Effector CD8-positive, alpha-beta T cell (primary cell): Measurements from ENCODE around the gene ACOT9.
"Not testable (repeated sequence)": the region's sequence is repeated elsewhere in the genome, so short reads cannot be mapped to it uniquely, and the experiment has no call there.

Experiments
- DNase-seq: peaks from one replicate; lab custom pipeline; 2025; lab: John Stamatoyannopoulos, UW

ACOT9 gene

DNA sequence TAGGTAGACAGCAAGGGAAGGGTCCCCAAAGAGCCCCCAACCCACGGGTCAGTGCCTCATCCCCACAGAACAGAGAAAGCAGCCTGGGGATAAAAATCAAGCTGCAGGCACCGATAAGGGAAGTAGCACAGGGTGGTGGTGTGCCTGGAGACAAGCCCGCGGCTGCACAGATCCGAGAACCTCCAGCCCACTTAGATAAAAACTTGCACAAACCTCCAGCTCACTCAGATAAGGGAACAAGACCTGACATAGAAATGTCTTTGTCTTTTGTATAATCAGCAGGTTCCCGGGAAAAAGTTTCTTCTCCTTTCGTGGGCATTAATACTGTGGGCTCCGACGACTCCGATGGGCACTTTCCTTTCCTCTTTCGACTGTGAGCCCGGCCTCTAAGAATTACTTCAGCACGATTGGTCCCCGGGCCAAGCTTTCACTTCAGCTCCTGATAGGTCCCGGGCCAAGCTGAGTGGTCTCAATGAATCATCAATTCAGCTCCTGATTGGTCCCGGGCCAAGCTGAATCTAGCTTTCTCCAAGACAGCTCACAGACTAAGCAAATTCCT lies 43.4 kb downstream of the ACOT9 start:
- no peak for DNase-seq

DNA sequence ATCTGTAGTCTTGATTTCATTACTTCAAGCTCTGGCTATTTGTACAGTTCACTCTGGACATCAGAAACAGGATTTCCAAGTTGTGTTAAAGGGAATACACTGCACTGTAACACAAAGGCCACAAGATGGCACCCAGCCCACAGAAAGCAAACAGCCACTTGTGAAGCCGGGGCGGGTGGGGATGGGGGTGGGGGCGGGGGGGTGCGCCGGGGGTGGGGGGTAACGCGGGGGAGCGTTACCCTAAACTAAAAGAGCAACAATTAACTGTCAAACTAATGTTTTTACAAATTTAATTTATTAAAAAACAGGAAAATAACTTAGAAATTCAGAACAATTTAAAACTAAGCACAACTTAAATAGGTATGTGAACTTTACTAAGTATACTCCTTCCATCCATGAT lies 48.5 kb downstream of the ACOT9 start:
- DNase-seq: peak; percentile 2

DNA sequence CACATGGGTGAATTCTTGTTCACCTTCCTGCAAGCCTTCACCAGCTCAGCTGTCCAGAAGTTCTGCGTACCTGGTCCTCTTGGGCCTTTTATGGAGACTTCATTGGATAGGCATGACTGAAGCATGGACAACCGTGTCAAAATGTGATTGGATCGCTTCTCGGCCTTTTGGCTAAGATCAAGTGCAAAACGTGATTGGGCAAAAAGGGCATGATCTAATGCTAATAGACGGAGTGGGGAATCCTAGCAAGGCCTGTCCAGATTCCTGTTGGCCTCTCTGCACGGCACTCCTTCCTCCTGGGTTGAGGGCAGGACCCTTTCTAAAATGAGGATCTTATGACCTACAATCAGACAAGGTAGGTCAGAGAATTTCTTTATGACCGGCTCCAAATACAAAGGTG lies 50.9 kb downstream of the ACOT9 start:
- DNase-seq: no peak

DNA sequence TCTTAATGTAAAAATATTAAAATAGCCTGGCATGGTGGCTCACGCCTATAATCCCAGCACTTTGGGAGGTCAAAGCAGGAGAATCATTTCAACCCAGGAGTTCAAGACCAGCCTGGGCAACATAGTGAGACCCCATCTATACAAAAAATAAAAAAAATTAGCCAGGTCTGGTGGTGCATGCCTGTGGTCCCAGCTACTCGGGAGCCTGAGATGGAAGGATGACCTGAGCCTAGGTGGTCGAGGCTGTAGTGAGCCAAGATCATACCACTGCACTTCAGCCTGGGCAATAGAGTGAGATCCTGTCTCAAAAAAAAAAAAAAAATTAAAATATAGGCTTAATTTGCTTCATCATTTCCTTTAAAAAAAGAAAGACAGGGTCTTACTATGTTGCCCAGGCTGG lies 66.6 kb downstream of the ACOT9 start:
- not testable (repeated sequence) for DNase-seq

DNA sequence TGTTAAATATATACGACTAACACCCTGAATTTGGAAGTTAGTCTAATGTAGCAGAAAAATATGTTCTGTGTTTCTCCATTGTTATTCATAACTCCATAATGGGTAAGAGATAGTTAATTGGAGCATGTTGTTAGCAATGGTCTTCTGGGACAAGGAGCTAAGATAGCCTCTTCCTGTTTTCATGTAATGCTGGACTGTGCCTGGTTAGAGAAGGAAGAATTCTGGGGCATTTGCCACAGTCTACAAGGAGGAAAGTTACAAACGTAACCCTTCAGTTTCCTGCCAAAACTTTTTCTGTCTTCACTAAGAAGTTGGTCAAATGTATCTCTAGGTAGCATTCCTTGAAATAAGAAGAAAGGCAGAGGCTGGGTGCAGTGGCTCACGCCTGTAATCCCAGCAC lies 70.0 kb downstream of the ACOT9 start:
- DNase-seq: no peak

DNA sequence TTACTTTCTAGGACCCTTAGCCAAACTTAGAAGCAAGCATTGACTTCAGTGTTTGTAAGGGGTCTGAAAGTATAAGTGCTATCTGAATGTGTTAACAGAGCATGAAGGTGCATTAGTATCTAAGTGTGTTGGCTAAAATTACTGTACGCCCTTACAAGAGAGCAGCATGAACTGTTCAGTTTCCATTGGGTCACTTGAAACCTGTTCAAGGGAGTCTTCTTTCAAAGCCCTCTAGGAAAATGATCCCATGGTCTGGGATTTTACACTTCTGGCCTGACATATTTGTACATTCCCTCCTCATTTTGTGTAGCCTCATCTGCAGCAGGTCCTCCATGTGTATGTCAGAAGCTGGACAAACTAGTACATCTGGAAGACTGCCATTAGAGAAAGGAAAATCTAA lies 72.5 kb downstream of the ACOT9 start:
- no peak for DNase-seq

DNA sequence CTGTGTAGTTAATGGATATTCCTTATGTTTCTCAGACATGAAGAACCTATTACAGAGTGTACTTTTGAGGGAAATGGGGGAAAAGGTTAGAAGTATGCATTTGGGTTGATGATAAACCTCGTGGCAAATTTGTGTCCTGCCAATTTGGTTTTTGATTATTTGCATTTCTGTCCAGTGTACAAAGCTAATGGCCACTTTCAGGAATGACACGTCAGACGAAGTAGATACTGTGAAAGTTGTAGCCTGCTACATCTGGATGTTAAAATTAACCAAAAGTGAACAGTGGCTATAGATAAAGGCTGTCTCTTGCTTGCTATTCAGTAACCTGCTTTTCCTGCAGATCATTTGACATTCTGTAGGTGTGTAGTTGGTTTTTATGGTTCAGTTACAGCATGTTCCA lies 74.7 kb downstream of the ACOT9 start:
- no peak for DNase-seq

DNA sequence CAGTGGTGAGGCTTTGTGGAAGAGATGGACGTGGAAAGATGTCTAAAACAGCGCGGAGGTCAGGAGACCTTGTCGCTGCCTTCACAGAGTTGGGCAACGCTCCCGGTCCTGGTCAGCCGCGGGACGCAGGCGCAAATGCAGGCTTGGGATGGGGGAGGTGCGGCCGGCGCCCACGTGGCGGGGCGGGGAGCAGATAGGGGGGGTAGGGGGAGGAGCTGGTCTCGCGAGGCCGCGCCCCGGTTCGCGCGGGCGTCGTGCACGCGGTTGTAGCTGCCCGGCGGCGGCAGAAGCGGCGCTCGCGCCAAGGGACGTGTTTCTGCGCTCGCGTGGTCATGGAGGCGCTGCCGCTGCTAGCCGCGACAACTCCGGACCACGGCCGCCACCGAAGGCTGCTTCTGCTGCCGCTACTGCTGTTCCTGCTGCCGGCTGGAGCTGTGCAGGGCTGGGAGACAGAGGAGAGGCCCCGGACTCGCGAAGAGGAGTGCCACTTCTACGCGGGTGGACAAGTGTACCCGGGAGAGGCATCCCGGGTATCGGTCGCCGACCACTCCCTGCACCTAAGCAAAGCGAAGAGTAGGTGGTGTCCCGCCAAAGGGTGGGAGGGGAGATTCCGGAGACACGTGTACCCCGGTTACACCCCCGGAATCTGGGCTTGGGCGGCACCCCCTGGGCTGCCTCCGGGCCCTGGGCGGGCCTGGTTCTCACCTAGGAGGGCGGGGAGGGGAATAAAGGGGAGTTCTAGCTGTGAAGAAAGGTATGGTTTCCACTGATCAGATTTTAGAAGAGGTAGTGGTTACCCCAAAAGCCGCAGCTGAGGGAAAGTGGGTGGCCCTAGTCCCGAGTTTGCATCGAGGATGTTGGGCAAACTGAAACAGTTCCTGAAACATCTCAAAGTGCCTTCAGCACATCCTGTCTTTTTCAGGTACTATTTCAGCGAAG lies 75.6 kb downstream of the ACOT9 start, which contains the start of gene PRDX4:
PRDX4 (plus strand) TSS at position 255 of the 939 bp plus-strand sequence; CDS start at position 333, 78 bp downstream.
- DNase-seq: peak; percentile 54

DNA sequence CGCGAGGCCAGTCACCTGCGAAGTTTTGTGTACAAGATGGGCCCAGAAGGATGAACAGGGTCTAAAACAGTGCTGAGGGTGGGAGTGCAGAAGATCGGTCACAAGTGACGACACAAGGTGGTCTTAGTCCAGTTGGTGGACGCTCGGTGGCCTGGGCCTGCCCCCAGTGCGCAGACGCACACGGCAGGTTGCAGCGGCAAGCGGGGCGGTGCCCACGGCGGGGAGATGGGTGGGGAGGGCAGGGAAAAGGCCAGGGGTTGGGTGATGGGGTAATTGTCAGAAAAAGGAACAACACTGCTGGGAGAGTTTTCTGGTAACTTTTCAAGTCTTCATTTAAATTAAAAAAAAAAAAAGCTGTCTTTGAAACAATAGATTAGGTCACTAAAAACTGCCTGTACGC lies 76.8 kb downstream of the ACOT9 start:
- DNase-seq: no peak

DNA sequence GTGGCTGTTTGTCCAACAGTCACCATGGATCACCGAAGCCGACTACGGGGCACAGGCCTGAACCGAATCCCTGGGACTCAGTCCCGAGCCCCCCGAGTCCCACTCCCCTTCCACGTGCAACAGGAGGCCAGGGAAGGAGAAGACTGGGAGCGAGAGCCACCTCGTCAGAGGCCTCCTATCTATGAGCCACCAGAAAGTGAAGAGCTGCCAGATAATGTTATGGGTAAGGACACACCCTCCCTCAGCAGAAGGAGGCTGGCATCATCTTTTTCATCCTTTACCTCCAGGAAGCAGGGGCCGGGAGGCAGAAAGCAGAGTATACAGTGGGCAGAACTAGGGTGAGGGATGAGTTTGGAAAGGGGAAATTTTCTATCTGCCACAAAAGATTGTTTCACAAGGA lies 78.6 kb downstream of the ACOT9 start:
- no peak for DNase-seq

DNA sequence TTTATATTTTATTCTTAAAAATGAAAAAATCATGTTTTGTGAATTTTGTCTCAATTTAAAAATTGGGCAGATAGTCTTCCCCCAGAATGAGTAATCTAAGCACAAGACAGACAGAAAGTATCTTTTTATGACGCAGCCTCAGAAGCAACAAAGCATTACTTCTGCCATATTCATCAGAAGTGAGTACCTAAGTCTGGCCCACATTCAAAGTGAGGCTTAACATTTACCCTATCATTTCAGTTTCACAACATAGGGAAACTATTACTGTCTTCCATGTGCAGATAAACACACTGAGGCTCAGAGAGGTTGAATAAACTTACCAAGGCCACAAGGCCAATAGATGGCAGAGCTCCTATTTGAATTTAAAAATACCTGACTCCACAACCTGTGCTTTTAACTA lies 80.2 kb downstream of the ACOT9 start:
- no peak for DNase-seq

DNA sequence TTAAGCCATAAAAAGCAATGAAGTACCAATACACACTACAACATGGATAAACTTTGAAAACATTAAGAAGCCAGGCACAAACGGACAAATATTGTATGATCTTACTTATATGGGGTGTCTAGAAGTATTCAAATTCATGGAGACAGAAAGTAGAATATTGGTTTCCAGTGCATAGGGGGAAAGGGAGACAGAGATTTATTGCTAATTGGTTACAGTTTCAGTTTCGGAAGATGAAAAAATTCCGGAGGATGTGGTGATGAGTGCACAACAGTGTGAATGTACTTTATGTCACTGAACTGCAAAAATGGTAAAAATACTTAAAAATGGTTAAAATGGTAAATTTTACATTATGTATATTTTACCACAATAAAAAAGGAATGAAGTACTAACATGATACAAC lies 80.9 kb downstream of the ACOT9 start:
- DNase-seq: no peak

DNA sequence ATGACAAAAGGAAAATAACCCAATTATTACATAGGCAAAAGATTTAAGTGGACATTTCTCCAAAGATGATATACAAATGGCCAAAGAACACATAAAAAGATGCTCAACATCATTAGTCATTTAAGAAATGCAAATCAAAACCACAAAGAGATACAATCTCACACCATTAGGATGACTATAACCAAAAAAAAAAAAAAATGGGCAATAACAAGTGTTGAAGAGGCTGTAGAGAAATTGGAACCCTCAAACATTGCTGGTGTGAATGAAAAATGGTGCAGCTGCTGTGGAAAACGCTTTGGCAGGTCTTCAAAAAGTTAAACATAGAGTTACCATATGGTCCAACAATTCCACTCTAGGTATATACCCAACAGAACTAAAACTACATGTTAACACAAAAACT lies 81.4 kb downstream of the ACOT9 start:
- DNase-seq: no peak

DNA sequence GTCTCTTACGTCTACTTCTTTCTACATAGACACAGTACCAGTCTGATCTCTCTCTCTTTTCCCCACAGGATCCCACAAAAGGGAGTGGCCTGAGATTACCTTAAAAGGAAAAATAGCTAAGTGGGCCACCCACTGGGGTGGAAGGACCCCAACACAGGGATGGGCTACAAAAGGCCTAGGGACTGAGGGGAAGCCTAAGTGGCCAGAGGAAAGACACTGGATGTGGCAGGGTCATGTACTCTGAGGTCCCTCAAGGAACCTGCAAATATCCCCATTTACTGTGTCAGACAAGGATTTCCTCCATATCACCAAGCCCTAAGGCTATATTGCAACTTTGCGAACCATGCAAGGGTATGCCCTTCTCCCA lies 82.3 kb downstream of the ACOT9 start:
- no peak for DNase-seq

DNA sequence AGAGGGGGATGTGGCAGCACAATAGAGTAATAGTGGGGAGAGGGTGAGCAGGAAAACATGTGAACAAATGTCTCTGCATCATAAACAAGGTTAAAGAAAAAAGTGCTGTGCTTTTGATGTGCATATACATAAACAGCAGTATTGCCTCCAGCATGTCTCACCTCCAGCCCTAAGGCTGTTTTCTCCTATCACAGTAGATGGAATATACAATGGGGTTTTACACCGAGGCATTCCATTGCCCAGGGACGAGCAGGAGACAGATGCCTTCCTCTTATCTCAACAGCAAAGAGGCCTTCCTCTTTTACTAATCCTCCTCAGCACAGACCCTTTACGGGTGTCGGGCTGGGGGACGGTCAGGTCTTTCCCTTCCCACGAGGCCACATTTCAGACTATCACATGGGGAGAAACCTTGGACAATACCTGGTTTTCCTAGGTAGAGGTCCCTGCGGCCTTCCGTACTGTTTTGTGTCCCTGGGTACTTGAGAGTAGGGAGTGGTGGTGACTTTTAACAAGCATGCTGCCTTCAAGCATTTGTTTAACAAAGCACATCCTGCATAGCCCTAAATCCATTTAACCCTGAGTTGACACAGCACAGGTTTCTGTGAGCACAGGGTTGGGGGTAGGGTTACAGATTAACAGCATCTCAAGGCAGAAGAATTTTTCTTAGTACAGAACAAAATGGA lies 82.9 kb downstream of the ACOT9 start:
- not testable (repeated sequence) for DNase-seq

DNA sequence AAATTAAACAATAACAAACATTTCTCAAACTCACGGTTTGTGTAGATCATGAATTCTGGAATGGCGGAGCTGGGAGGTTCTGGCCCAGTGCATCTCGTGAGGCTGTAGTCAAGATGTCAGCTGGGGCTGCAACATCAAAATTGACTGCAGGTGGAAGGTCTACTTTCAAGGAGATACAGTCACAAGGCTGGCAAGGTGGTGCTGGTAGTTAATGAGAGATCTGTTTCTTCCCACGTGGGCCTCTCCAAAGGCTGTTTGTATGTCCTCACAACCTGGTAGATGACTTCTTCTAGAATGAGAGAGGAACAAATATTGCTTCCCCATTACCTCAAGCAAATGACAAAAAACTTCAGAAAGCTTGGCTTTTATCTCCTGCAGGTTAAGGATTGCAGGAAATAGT lies 83.7 kb downstream of the ACOT9 start:
- DNase-seq: no peak

DNA sequence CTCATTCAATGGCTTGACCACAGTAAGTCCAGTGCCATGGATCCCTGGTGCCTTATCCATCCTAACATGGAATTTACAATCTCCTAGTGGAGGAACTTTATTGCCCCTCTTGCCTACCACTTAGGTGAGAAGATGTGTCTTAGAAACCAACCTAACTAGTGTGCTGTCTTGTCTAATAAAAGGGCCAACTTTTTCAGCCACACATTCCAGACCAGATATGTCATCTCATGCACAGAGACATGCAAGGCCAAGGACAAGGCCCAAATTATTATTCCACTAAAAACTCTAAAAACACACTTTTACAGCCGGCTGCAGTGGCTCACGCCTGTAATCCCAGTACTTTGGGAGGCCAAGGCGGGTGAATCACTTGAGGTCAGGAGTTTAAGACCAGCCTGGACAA lies 86.4 kb downstream of the ACOT9 start:
- no peak for DNase-seq

DNA sequence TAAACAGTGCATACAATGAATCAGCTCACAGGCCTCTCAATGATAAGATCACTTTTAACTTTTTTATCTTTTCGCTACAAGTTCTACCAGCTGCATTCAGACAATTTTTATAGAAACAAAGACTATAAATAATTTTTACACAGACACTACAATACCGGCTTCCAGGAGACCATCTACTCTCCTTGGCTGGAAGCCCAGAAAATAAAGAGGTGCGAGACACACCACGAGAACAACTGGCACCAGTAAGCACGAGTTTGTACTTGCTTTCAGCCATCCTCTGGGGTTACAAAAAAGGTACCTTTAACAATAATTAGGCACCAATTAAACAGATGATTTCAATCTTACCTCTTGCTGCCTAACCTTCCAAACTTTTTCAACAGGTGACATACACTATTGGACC lies 87.0 kb downstream of the ACOT9 start:
- DNase-seq: no peak
